Lower lobe of right lung (tissue), 2 donors: Measurements from ENCODE around the gene SPG21. TPM values are rescaled to one million over a fixed set of nuclear protein-coding genes. Genes with fewer than 3 reads are reported as not detected.

Source experiments
- ATAC-seq, 2 donors: fragments of 200-7000 bp; cut with Tn5 transposase; one replicate each; pipeline ENCODE4 v1.9.1; 2020 to 2022; ENCODE audit warnings: mild to moderate bottlenecking in 2 of 2, moderate library complexity in 2 of 2
- DNase-seq: peaks from one replicate; pipeline ENCODE4 v3.0.0-alpha.2; 2020
- H3K27ac ChIP-seq: fragments of 200-600 bp; one replicate; pipeline ENCODE4 v1.8.0; 2022
- H3K27me3 ChIP-seq: fragments of 200-600 bp; one replicate; pipeline ENCODE4 v1.8.0; 2022; ENCODE audit warnings: low read depth
- H3K36me3 ChIP-seq: fragments of 200-600 bp; one replicate; pipeline ENCODE4 v1.8.0; 2022; ENCODE audit warnings: mild to moderate bottlenecking
- H3K4me1 ChIP-seq: fragments of 200-600 bp; one replicate; pipeline ENCODE4 v1.8.0; 2022
- H3K4me3 ChIP-seq: fragments of 200-600 bp; one replicate; pipeline ENCODE4 v1.8.0; 2022; ENCODE audit warnings: mild to moderate bottlenecking
- H3K9me3 ChIP-seq: fragments of 200-600 bp; one replicate; pipeline ENCODE4 v1.8.0; 2022
- CTCF ChIP-seq: fragments of 200-600 bp; IDR thresholded peaks from one replicate; pipeline ENCODE4 v1.8.0; 2022; ENCODE audit warnings: antibody characterized with exemption, mild to moderate bottlenecking
- intact Hi-C: fragments of 100-400 bp; cut with DNase I; formaldehyde crosslinking; loops from one replicate; pipeline ENCODE4 v1.11.0; 2022
- total RNA-seq: library from RNA; stranded (reverse); fragmentation: NEBNext Ultra II Directional; extraction: Animal tissue kit (Norgen Biotek cat#: 25700); gene quantifications from one replicate; pipeline ENCODE4 v1.2.1, GENCODE V29; 2021
- donor health status: DM: no; HTN: yes; CAD: no; lungs with severe emphysema.

The SPG21 gene
- total RNA-seq, 1 donor from 2014 or later = 110 TPM

- Histone ChIP-seq H3K27ac (no peak overlapping the region), H3K4me3 (no peak overlapping the region), H3K36me3 (peaks cover 46% of the 10 kb centered on the region), H3K27me3 (no peaks in the 10 kb centered on the region), H3K4me1 (no peaks in the 10 kb centered on the region), H3K9me3 (no peaks in the 10 kb centered on the region)
- no peak for TF ChIP-seq CTCF
- DNase-seq (no peak), ATAC-seq (no peak)
- intact Hi-C loops = no loop called here
Measured at GRCh38 chr15:65006876-65007275, 17.2 kb upstream of the SPG21 start.

- H3K9me3 ChIP-seq = no peaks in the 10 kb centered on the region
- H3K4me3 ChIP-seq = no peak overlapping the region
- H3K27me3 ChIP-seq = no peaks in the 10 kb centered on the region
- no peak overlapping the region for H3K27ac ChIP-seq
- DNase-seq (no peak), ATAC-seq (no peak)
- no peak for TF ChIP-seq CTCF
- intact Hi-C loops = no loop called here
- H3K36me3 ChIP-seq = peaks cover 52% of the 10 kb centered on the region
- no peaks in the 10 kb centered on the region for H3K4me1 ChIP-seq
Measured at GRCh38 chr15:65004993-65005392, 15.3 kb upstream of the SPG21 start.

GRCh38 chr15:64997745-64998375, 8.1 kb upstream of the SPG21 start:
- intact Hi-C loops = no loop called here
- TF ChIP-seq CTCF = no peak
- no peak overlapping the region for H3K4me3 ChIP-seq
- no peaks in the 10 kb centered on the region for H3K9me3 ChIP-seq
- no peaks in the 10 kb centered on the region for H3K4me1 ChIP-seq
- peaks cover 18% of the 10 kb centered on the region for H3K36me3 ChIP-seq
- DNase-seq (no peak), ATAC-seq (no peak)
- H3K27me3 ChIP-seq = no peaks in the 10 kb centered on the region
- no peak overlapping the region for H3K27ac ChIP-seq

- Histone ChIP-seq H3K4me3 (no peak overlapping the region), H3K4me1 (no peaks in the 10 kb centered on the region), H3K9me3 (no peaks in the 10 kb centered on the region), H3K36me3 (peaks cover 10% of the 10 kb centered on the region), H3K27ac (no peak overlapping the region), H3K27me3 (no peaks in the 10 kb centered on the region)
- DNase-seq (no peak), ATAC-seq (no peak)
- TF ChIP-seq CTCF = no peak
- intact Hi-C loops = no loop called here
Measured at GRCh38 chr15:64997066-64997465, 7.4 kb upstream of the SPG21 start.

GRCh38 chr15:64993290-64993689, 3.6 kb upstream of the SPG21 start:
- ATAC-seq = no peak
- intact Hi-C loops = no loop called here
- H3K27me3 ChIP-seq = no peaks in the 10 kb centered on the region

More at GRCh38 chr15:64993290-64993689, 3.6 kb upstream of the SPG21 start:
- Histone ChIP-seq H3K9me3 (no peaks in the 10 kb centered on the region), H3K36me3 (no peaks in the 10 kb centered on the region), H3K4me3 (no peak overlapping the region), H3K4me1 (peaks cover 10% of the 10 kb centered on the region), H3K27ac (no peak overlapping the region)
- TF ChIP-seq CTCF = no peak
- no peak for DNase-seq
